HPDE6-E6E7 (cell line): ENCODE data around the gene CNTNAP5.
A peak's percentile ranks its signal among the peaks of the same experiment; 100 is the strongest.

Source experiments
- DNase-seq: peaks from one replicate; pipeline ENCODE4 v3.0.0; 2011; ENCODE audit warnings: missing footprints; ENCODE audit errors: extremely low spot score

The CNTNAP5 gene

GRCh38 chr2:124692216-124692615, 667.1 kb downstream of the CNTNAP5 start:
- no peak for DNase-seq

GRCh38 chr2:124692707-124693106, 667.6 kb downstream of the CNTNAP5 start:
- no peak for DNase-seq

- DNase-seq: no peak
Observed at GRCh38 chr2:124693156-124693555, 668.1 kb downstream of the CNTNAP5 start.

GRCh38 chr2:124698979-124699565, 674.0 kb downstream of the CNTNAP5 start:
- DNase-seq: no peak

- no peak for DNase-seq
Observed at GRCh38 chr2:124702777-124703176, 677.7 kb downstream of the CNTNAP5 start.

GRCh38 chr2:124704071-124704925, 679.2 kb downstream of the CNTNAP5 start:
- DNase-seq: no peak

GRCh38 chr2:124708661-124709060, 683.6 kb downstream of the CNTNAP5 start:
- no peak for DNase-seq

GRCh38 chr2:124713969-124714368, 688.9 kb downstream of the CNTNAP5 start:
- DNase-seq: no peak

GRCh38 chr2:124725187-124725586, 700.1 kb downstream of the CNTNAP5 start:
- no peak for DNase-seq

GRCh38 chr2:124740636-124741035, 715.5 kb downstream of the CNTNAP5 start:
- no peak for DNase-seq

- no peak for DNase-seq
Observed at GRCh38 chr2:124753842-124754241, 728.8 kb downstream of the CNTNAP5 start.

GRCh38 chr2:124755386-124755785, 730.3 kb downstream of the CNTNAP5 start:
- no peak for DNase-seq

- no peak for DNase-seq
Observed at GRCh38 chr2:124756048-124756447, 731.0 kb downstream of the CNTNAP5 start.

GRCh38 chr2:124762388-124762787, 737.3 kb downstream of the CNTNAP5 start:
- no peak for DNase-seq

- no peak for DNase-seq
Observed at GRCh38 chr2:124763611-124764010, 738.5 kb downstream of the CNTNAP5 start.

GRCh38 chr2:124774781-124775180, 749.7 kb downstream of the CNTNAP5 start:
- DNase-seq: no peak

GRCh38 chr2:124776332-124776731, 751.2 kb downstream of the CNTNAP5 start:
- no peak for DNase-seq

- peak; percentile 11 for DNase-seq
Observed at GRCh38 chr2:124778076-124778475, 753.0 kb downstream of the CNTNAP5 start.

GRCh38 chr2:124796647-124797046, 771.6 kb downstream of the CNTNAP5 start:
- DNase-seq: no peak

GRCh38 chr2:124797049-124797448, 772.0 kb downstream of the CNTNAP5 start:
- no peak for DNase-seq

GRCh38 chr2:124798551-124798950, 773.5 kb downstream of the CNTNAP5 start:
- DNase-seq: no peak

GRCh38 chr2:124804014-124804940, 779.2 kb downstream of the CNTNAP5 start:
- DNase-seq: peak; percentile 23
